ENCODE data around the gene NIT1. TPM values are rescaled to one million over a fixed set of nuclear protein-coding genes. Genes with fewer than 3 reads are reported as not detected.

Gene NIT1
- total and polyA plus RNA-seq, 2 of the 8 experiments (the other 6 are each of a cell fraction or from before 2014, with no cell fraction given): 33.0 to 40.4 TPM

DNA sequence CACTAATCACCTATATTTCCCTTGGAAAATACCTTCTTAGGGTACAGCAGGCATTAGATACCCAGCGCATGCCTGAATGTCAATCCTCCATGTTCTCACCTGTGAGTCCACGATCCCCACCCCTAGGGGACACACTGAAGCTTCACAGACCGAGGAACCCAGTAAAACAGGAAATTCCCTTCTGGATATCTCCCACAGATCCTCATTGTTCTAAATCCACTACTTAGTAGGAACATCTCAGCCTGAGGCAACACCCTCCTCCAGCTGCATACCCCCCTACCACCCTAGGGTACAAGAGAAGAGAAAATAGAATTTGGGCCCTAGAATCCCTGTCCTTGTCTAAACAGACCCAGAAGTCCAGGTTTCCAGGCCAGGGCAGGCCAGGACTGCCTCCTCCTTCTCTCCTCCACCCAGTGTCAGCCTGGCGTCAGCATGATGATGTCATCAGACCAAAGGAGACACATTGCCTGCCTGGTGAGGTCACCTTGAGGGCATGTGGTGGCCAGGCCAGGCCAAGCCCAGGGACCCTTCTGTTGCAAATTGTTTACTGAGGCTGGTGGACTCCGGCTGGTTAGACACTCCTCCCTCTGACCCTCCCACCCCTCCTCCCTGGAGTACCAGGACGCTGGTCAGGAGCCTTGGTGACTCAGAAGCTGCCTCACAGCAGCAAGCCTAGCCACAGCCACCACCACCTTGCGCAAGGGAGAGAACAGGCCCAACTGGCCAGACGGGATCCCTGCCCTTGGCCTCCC lies 34.7 kb upstream of the NIT1 start:
- H2BK5ac ChIP-seq (ENCODE audit: low read depth, low read length): no peak overlapping the region
- H3K4me2 ChIP-seq (ENCODE audit: insufficient read depth in 1 of 2, low read depth in 2 of 2, low read length in 2 of 2): no peak overlapping the region
- peaks cover 0 to 6% (median 0%) of the 10 kb centered on the region in 4 experiments; a peak in 4 of 7 replicates for H3K4me1 ChIP-seq (replicated peaks in 1 of 4; ENCODE audit: control insufficient read depth in 3 of 4, insufficient read depth in 4 of 4, low read length in 3 of 4)
- no peak overlapping the region for H3K18ac ChIP-seq (ENCODE audit: extremely low read depth, low read length)
- H2AK5ac ChIP-seq (ENCODE audit: low read depth, low read length): no peak overlapping the region
- no peaks in the 10 kb centered on the region for H3K36me3 ChIP-seq (ENCODE audit: control insufficient read depth in 2 of 4, insufficient read depth in 4 of 4, low read length in 3 of 4)
- no peak overlapping the region for H3K27ac ChIP-seq (ENCODE audit: low read depth, low read length)
- H3K79me1 ChIP-seq (ENCODE audit: low read depth, low read length): no peaks in the 10 kb centered on the region
- H2BK12ac ChIP-seq (ENCODE audit: low read depth, low read length): no peak overlapping the region
- H2BK20ac ChIP-seq (ENCODE audit: low read length): no peak overlapping the region
- no peak overlapping the region for H2BK120ac ChIP-seq (replicated peaks; ENCODE audit: low read depth, low read length)
- no peak overlapping the region for H4K8ac ChIP-seq (ENCODE audit: extremely low read depth, insufficient read depth, low read length)
- POLR2A ChIA-PET (ENCODE audit: partially characterized antibody): interaction anchor here (1.8 kb wide), 1 partner anchor 13 kb away, joined by 4 read pairs; the partner anchor contains the start of gene ARHGAP30
- H4K20me1 ChIP-seq (replicated peaks in 1 of 2; ENCODE audit: control insufficient read depth in 1 of 2, insufficient read depth in 2 of 2, low read length in 2 of 2): no peaks in the 10 kb centered on the region
- H2AFZ ChIP-seq (ENCODE audit: low read length): no peak overlapping the region
- no peak overlapping the region for H3K23ac ChIP-seq (ENCODE audit: insufficient read length)
- H3K79me2 ChIP-seq (ENCODE audit: control insufficient read depth in 1 of 2, insufficient read depth in 2 of 2, low read length in 2 of 2): no peaks in the 10 kb centered on the region
- no peak overlapping the region for H4K5ac ChIP-seq (ENCODE audit: insufficient read length, low read depth, low read length)
- FAIRE-seq: no peak
- no peak overlapping the region for H2BK15ac ChIP-seq (ENCODE audit: low read length)
- no peak overlapping the region for H3K4me3 ChIP-seq (ENCODE audit: extremely low read depth in 1 of 4, insufficient read depth in 2 of 4, low read depth in 3 of 4, low read length in 4 of 4)
- CTCF ChIA-PET (ENCODE audit: partially characterized antibody): interaction anchor here (1.0 to 17.8 kb wide), 5 partner anchors 11 to 55 kb away, joined by 3 to 282 read pairs (median 4); partner anchors contain the start of genes ARHGAP30 and KLHDC9
- no peaks in the 10 kb centered on the region for H3K23me2 ChIP-seq (ENCODE audit: low read depth, low read length)
- no peak overlapping the region for H3K14ac ChIP-seq (ENCODE audit: insufficient read length)
- no peak overlapping the region for H3K9ac ChIP-seq (replicated peaks in 1 of 4; ENCODE audit: extremely low read depth in 1 of 4, low read depth in 3 of 4, low read length in 3 of 4)
- H3K27me3 ChIP-seq (replicated peaks in 1 of 4; ENCODE audit: control insufficient read depth in 3 of 4, extremely low read depth in 1 of 4, insufficient read depth in 3 of 4, low read length in 3 of 4): no peaks in the 10 kb centered on the region
- WGBS, 2 experiments (ENCODE audit: extremely low coverage in 1 of 2, insufficient coverage in 1 of 2, insufficient read length in 1 of 2, insufficient replicate concordance in 2 of 2, low coverage in 1 of 2, low lambda C conversion rate in 2 of 2, missing lambda C conversion rate in 1 of 2): 90% methylated on average over 7 of the region's 8 CpGs; no CpG with 5 or more reads in 1 of the 2 experiments
- no peak for TF ChIP-seq POU5F1 (IDR thresholded peaks at IDR 0.05; ENCODE audit: low read depth, low read length)
- TF ChIP-seq CREB1 (IDR thresholded peaks at IDR 0.05): peak; percentile 46; the same call in 1 of the 2 replicates
- 0 out of 2 replicates have a peak, but pooled peaks have one; percentile 17 for TF ChIP-seq CEBPB (IDR thresholded peaks at IDR 0.05; ENCODE audit: low read depth, low read length)
- no peak overlapping the region for H3K56ac ChIP-seq (replicated peaks; ENCODE audit: insufficient read length, low read depth, low read length)
- H3K4ac ChIP-seq (replicated peaks; ENCODE audit: insufficient read length, low read depth, low read length): no peak overlapping the region
- no peak overlapping the region for H4K91ac ChIP-seq (replicated peaks; ENCODE audit: insufficient read length, low read length)
- H3K9me3 ChIP-seq (ENCODE audit: insufficient read depth in 2 of 2, low read depth in 1 of 2, low read length in 1 of 2): no peaks in the 10 kb centered on the region
- DNase-seq (ENCODE audit: low read depth in 1 of 2, low spot score in 2 of 2): no peak

Measured in H1 (cell line).